D721Med (cell line): ENCODE results near the gene KATNB1.

Experiments
- DNase-seq: peaks from one replicate; pipeline ENCODE4 v3.0.0; 2011; ENCODE audit warnings: low spot score; ENCODE audit not compliant: insufficient read length
- FAIRE-seq: peaks from 2 replicates; lab custom pipeline; 2011; peaks lifted over from hg19 to GRCh38; lab: Jason Lieb, UNC
- TF ChIP-seq, protein P1 (sequence below): IDR thresholded peaks from 2 replicates; pipeline ENCODE4 v1.5.1; 2012; ENCODE audit warnings: mild to moderate bottlenecking, control low read depth; ENCODE audit not compliant: insufficient read depth; ENCODE audit errors: missing control alignments

Gene KATNB1

DNA sequence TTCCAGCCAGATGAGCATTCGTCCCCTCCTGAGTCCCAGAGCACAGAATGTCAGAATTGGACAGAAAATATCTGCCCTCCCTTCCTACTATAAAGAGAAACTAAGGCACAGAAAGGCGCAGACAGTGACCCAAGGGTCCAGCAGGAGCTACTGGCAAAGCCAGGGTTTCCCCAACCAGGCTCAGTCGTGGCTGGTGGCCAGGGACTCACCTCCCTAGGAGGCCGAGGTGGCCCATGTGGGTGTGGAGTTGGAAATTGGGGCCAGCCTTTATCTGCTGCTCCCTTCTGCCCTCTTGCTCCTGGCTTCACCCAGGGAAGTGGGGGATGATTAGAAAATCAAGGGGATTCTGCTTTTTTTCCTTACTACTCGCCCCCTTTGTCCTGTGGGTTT is 39.9 kb upstream of the KATNB1 start:
- TF ChIP-seq, protein P1, sequence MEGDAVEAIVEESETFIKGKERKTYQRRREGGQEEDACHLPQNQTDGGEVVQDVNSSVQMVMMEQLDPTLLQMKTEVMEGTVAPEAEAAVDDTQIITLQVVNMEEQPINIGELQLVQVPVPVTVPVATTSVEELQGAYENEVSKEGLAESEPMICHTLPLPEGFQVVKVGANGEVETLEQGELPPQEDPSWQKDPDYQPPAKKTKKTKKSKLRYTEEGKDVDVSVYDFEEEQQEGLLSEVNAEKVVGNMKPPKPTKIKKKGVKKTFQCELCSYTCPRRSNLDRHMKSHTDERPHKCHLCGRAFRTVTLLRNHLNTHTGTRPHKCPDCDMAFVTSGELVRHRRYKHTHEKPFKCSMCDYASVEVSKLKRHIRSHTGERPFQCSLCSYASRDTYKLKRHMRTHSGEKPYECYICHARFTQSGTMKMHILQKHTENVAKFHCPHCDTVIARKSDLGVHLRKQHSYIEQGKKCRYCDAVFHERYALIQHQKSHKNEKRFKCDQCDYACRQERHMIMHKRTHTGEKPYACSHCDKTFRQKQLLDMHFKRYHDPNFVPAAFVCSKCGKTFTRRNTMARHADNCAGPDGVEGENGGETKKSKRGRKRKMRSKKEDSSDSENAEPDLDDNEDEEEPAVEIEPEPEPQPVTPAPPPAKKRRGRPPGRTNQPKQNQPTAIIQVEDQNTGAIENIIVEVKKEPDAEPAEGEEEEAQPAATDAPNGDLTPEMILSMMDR, result no peak
- FAIRE-seq (no peak), DNase-seq (no peak)

- FAIRE-seq, result no peak
- TF ChIP-seq, protein P1, result no peak
- no peak for DNase-seq
These were observed 39.3 kb upstream of the KATNB1 start for GRCh38 chr16:57696240-57696639.

- no peak for DNase-seq
- no peak for FAIRE-seq
These were observed 37.6 kb upstream of the KATNB1 start for GRCh38 chr16:57697896-57698537.

DNA sequence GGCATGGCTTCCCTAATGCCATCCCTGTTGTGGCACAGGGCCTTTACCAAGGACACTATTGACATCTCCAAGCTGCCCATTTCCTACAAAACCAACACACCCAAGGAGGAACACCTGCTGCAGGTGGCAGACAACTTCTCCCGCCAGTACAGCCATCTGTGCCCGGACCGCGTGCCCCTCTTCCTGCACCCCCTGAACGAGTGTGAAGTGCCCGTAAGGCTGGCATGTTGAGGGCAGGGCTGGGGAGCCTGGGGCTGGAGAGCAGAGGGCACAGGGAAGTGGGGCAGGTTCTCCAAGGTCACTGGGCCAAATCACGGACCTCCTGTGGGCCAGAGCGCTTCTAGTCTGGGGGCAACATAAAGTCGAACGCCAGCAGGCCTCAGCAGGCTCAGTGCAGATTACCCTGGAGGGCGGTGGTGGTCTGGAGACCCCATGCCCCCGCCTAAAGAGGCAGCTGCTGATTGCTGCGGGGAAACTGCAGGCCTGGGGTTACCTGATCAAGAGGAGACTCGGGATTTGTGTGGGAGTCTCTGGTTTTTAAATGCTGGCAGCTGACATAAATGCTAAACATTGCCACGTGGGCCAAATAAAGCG is 36.7 kb upstream of the KATNB1 start:
- TF ChIP-seq, protein P1, result no peak
- FAIRE-seq (no peak), DNase-seq (no peak)

More at GRCh38 chr16:57697896-57698537, 37.6 kb upstream of the KATNB1 start:
- TF ChIP-seq, protein P1, result no peak

- DNase-seq, result no peak
- FAIRE-seq, result no peak
- TF ChIP-seq, protein P1, result no peak
These were observed 36.1 kb upstream of the KATNB1 start for GRCh38 chr16:57699481-57699880.

DNA sequence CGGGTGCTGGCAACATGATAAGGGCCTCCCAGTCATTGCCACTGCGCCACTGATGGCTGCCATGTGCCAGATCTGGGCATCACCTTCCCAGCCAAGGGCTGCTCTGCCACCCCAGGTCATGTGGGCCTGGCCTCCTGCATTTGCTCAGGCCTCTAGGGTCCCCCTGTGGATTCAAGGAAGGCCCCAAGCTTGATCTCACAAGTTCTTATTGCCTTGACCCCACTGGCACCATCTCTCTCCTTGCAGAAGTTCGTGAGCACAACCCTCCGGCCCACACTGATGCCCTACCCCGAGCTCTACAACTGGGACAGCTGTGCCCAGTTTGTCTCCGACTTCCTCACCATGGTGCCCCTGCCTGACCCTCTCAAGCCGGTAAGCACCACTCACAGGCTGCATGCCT is 35.7 kb upstream of the KATNB1 start:
- FAIRE-seq, result no peak
- DNase-seq, result no peak
- TF ChIP-seq, protein P1, result no peak
